Measurements from ENCODE around the gene USB1.

Gene USB1

GRCh38 chr16:57988929-57989328 is 12.3 kb upstream of the USB1 start:
- Histone ChIP-seq H3K36me3 (ENCODE audit: control insufficient read depth, insufficient read depth, low read length) (no peaks in the 10 kb centered on the region), H3K9me3 (ENCODE audit: control insufficient read depth, low read length) (no peaks in the 10 kb centered on the region), H3K4me1 (ENCODE audit: control insufficient read depth, insufficient read depth, low read length) (peaks cover 14% of the 10 kb centered on the region), H3K4me3 (ENCODE audit: low read length) (no peak overlapping the region), H3K27me3 (ENCODE audit: control insufficient read depth, insufficient read depth, low read length) (peaks cover 21% of the 10 kb centered on the region), H3K9ac (ENCODE audit: low read length) (no peak overlapping the region)

GRCh38 chr16:57991551-57992059 is 9.6 kb upstream of the USB1 start:
- no peaks in the 10 kb centered on the region for H3K27me3 ChIP-seq (ENCODE audit: control insufficient read depth, insufficient read depth, low read length)
- H3K36me3 ChIP-seq (ENCODE audit: control insufficient read depth, insufficient read depth, low read length), result no peaks in the 10 kb centered on the region
- H3K9me3 ChIP-seq (ENCODE audit: control insufficient read depth, low read length), result no peaks in the 10 kb centered on the region
- no peaks in the 10 kb centered on the region for H3K4me1 ChIP-seq (ENCODE audit: control insufficient read depth, insufficient read depth, low read length)
- no peak overlapping the region for H3K9ac ChIP-seq (ENCODE audit: low read length)
- H3K4me3 ChIP-seq (ENCODE audit: low read length), result no peak overlapping the region

- Histone ChIP-seq H3K4me3 (ENCODE audit: low read length) (no peak overlapping the region), H3K4me1 (ENCODE audit: control insufficient read depth, insufficient read depth, low read length) (no peaks in the 10 kb centered on the region), H3K9me3 (ENCODE audit: control insufficient read depth, low read length) (no peaks in the 10 kb centered on the region), H3K9ac (ENCODE audit: low read length) (no peak overlapping the region), H3K27me3 (ENCODE audit: control insufficient read depth, insufficient read depth, low read length) (no peaks in the 10 kb centered on the region), H3K36me3 (ENCODE audit: control insufficient read depth, insufficient read depth, low read length) (no peaks in the 10 kb centered on the region)
Measured at GRCh38 chr16:57992084-57992483, 9.1 kb upstream of the USB1 start.

- Histone ChIP-seq H3K4me1 (ENCODE audit: control insufficient read depth, insufficient read depth, low read length) (peaks cover 6% of the 10 kb centered on the region), H3K4me3 (ENCODE audit: low read length) (no peak overlapping the region), H3K27me3 (ENCODE audit: control insufficient read depth, insufficient read depth, low read length) (no peaks in the 10 kb centered on the region), H3K9ac (ENCODE audit: low read length) (no peak overlapping the region), H3K36me3 (ENCODE audit: control insufficient read depth, insufficient read depth, low read length) (no peaks in the 10 kb centered on the region), H3K9me3 (ENCODE audit: control insufficient read depth, low read length) (no peaks in the 10 kb centered on the region)
Measured at GRCh38 chr16:57993438-57993837, 7.8 kb upstream of the USB1 start.

- Histone ChIP-seq H3K9me3 (ENCODE audit: control insufficient read depth, low read length) (no peaks in the 10 kb centered on the region), H3K4me1 (ENCODE audit: control insufficient read depth, insufficient read depth, low read length) (peaks cover 11% of the 10 kb centered on the region), H3K4me3 (ENCODE audit: low read length) (no peak overlapping the region), H3K27me3 (ENCODE audit: control insufficient read depth, insufficient read depth, low read length) (no peaks in the 10 kb centered on the region), H3K36me3 (ENCODE audit: control insufficient read depth, insufficient read depth, low read length) (no peaks in the 10 kb centered on the region), H3K9ac (ENCODE audit: low read length) (no peak overlapping the region)
Measured at GRCh38 chr16:57993897-57994296, 7.3 kb upstream of the USB1 start.

GRCh38 chr16:57994361-57994760 is 6.8 kb upstream of the USB1 start:
- H3K4me1 ChIP-seq (ENCODE audit: control insufficient read depth, insufficient read depth, low read length), result peaks cover 14% of the 10 kb centered on the region
- H3K27me3 ChIP-seq (ENCODE audit: control insufficient read depth, insufficient read depth, low read length), result no peaks in the 10 kb centered on the region
- no peaks in the 10 kb centered on the region for H3K36me3 ChIP-seq (ENCODE audit: control insufficient read depth, insufficient read depth, low read length)
- no peak overlapping the region for H3K9ac ChIP-seq (ENCODE audit: low read length)
- no peaks in the 10 kb centered on the region for H3K9me3 ChIP-seq (ENCODE audit: control insufficient read depth, low read length)
- no peak overlapping the region for H3K4me3 ChIP-seq (ENCODE audit: low read length)

- Histone ChIP-seq H3K36me3 (ENCODE audit: control insufficient read depth, insufficient read depth, low read length) (no peaks in the 10 kb centered on the region), H3K9ac (ENCODE audit: low read length) (no peak overlapping the region), H3K4me3 (ENCODE audit: low read length) (no peak overlapping the region)
Measured at GRCh38 chr16:57994778-57995177, 6.4 kb upstream of the USB1 start.

GRCh38 chr16:57995721-57996405 is 5.3 kb upstream of the USB1 start:
- no peak overlapping the region for H3K4me3 ChIP-seq (ENCODE audit: low read length)
- H3K36me3 ChIP-seq (ENCODE audit: control insufficient read depth, insufficient read depth, low read length), result no peaks in the 10 kb centered on the region
- no peak overlapping the region for H3K9ac ChIP-seq (ENCODE audit: low read length)
- H3K9me3 ChIP-seq (ENCODE audit: control insufficient read depth, low read length), result no peaks in the 10 kb centered on the region
- peaks cover 19% of the 10 kb centered on the region for H3K4me1 ChIP-seq (ENCODE audit: control insufficient read depth, insufficient read depth, low read length)
- no peaks in the 10 kb centered on the region for H3K27me3 ChIP-seq (ENCODE audit: control insufficient read depth, insufficient read depth, low read length)

More at GRCh38 chr16:57994778-57995177, 6.4 kb upstream of the USB1 start:
- peaks cover 18% of the 10 kb centered on the region for H3K4me1 ChIP-seq (ENCODE audit: control insufficient read depth, insufficient read depth, low read length)
- no peaks in the 10 kb centered on the region for H3K27me3 ChIP-seq (ENCODE audit: control insufficient read depth, insufficient read depth, low read length)
- H3K9me3 ChIP-seq (ENCODE audit: control insufficient read depth, low read length), result no peaks in the 10 kb centered on the region

GRCh38 chr16:57996406-57997175 is 4.6 kb upstream of the USB1 start:
- no peak overlapping the region for H3K4me3 ChIP-seq (ENCODE audit: low read length)
- no peak overlapping the region for H3K9ac ChIP-seq (ENCODE audit: low read length)
- H3K27me3 ChIP-seq (ENCODE audit: control insufficient read depth, insufficient read depth, low read length), result no peaks in the 10 kb centered on the region
- H3K36me3 ChIP-seq (ENCODE audit: control insufficient read depth, insufficient read depth, low read length), result no peaks in the 10 kb centered on the region
- H3K4me1 ChIP-seq (ENCODE audit: control insufficient read depth, insufficient read depth, low read length), result peaks cover 19% of the 10 kb centered on the region
- no peaks in the 10 kb centered on the region for H3K9me3 ChIP-seq (ENCODE audit: control insufficient read depth, low read length)

- no peaks in the 10 kb centered on the region for H3K36me3 ChIP-seq (ENCODE audit: control insufficient read depth, insufficient read depth, low read length)
- H3K4me1 ChIP-seq (ENCODE audit: control insufficient read depth, insufficient read depth, low read length), result peaks cover 25% of the 10 kb centered on the region
- no peaks in the 10 kb centered on the region for H3K27me3 ChIP-seq (ENCODE audit: control insufficient read depth, insufficient read depth, low read length)
- no peaks in the 10 kb centered on the region for H3K9me3 ChIP-seq (ENCODE audit: control insufficient read depth, low read length)
- H3K4me3 ChIP-seq (ENCODE audit: low read length), result no peak overlapping the region
- no peak overlapping the region for H3K9ac ChIP-seq (ENCODE audit: low read length)
Measured at GRCh38 chr16:57997176-57997527, 4.1 kb upstream of the USB1 start.

- Histone ChIP-seq H3K4me3 (ENCODE audit: low read length) (no peak overlapping the region), H3K27me3 (ENCODE audit: control insufficient read depth, insufficient read depth, low read length) (no peaks in the 10 kb centered on the region), H3K9ac (ENCODE audit: low read length) (no peak overlapping the region), H3K9me3 (ENCODE audit: control insufficient read depth, low read length) (no peaks in the 10 kb centered on the region), H3K4me1 (ENCODE audit: control insufficient read depth, insufficient read depth, low read length) (peaks cover 25% of the 10 kb centered on the region), H3K36me3 (ENCODE audit: control insufficient read depth, insufficient read depth, low read length) (no peaks in the 10 kb centered on the region)
Measured at GRCh38 chr16:57997528-57998265, 3.5 kb upstream of the USB1 start.

GRCh38 chr16:57998486-57998885 is 2.7 kb upstream of the USB1 start:
- peaks cover 25% of the 10 kb centered on the region for H3K4me1 ChIP-seq (ENCODE audit: control insufficient read depth, insufficient read depth, low read length)
- H3K9me3 ChIP-seq (ENCODE audit: control insufficient read depth, low read length), result no peaks in the 10 kb centered on the region
- no peaks in the 10 kb centered on the region for H3K36me3 ChIP-seq (ENCODE audit: control insufficient read depth, insufficient read depth, low read length)
- no peaks in the 10 kb centered on the region for H3K27me3 ChIP-seq (ENCODE audit: control insufficient read depth, insufficient read depth, low read length)
- no peak overlapping the region for H3K4me3 ChIP-seq (ENCODE audit: low read length)
- no peak overlapping the region for H3K9ac ChIP-seq (ENCODE audit: low read length)

Data from mucosa of stomach (tissue), 1 donor.